VCaP (cell line): ENCODE results near the gene SEMA4G.

ENCODE experiments used
- H3K27ac ChIP-seq: fragments of 450-650 bp; 2 replicates; pipeline ENCODE4 v1.5.1; 2017
- TF ChIP-seq, protein P1 (sequence below): fragments of 450-650 bp; conservative IDR thresholded peaks from 2 replicates; pipeline ENCODE4 v1.5.1; 2017; ENCODE audit warnings: mild to moderate bottlenecking, moderate library complexity

The SEMA4G gene

GRCh38 chr10:100993986-100994708, 24.8 kb downstream of the SEMA4G start:
- TF ChIP-seq, protein P1, sequence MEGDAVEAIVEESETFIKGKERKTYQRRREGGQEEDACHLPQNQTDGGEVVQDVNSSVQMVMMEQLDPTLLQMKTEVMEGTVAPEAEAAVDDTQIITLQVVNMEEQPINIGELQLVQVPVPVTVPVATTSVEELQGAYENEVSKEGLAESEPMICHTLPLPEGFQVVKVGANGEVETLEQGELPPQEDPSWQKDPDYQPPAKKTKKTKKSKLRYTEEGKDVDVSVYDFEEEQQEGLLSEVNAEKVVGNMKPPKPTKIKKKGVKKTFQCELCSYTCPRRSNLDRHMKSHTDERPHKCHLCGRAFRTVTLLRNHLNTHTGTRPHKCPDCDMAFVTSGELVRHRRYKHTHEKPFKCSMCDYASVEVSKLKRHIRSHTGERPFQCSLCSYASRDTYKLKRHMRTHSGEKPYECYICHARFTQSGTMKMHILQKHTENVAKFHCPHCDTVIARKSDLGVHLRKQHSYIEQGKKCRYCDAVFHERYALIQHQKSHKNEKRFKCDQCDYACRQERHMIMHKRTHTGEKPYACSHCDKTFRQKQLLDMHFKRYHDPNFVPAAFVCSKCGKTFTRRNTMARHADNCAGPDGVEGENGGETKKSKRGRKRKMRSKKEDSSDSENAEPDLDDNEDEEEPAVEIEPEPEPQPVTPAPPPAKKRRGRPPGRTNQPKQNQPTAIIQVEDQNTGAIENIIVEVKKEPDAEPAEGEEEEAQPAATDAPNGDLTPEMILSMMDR = peak; percentile 77

DNA sequence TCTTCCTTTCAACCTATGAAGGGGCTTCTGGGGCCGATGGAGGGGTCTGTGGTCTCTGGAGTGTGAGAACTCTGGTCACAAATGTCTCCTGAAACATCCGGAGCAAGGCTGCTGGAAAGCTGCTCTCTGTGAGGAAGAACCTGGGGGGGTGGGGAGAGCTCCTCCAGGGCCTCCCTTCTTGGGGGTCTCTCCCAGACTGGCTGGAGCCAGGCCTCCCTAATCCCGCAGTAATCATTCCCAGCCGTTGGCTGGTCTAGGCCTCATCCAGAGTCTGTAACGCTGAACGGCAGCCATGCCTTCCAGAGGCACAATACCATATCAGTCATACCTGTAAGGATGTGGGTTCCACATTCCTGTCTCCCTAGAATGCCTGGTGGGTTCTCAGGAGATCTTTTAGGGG, 25.9 kb downstream of the SEMA4G start:
- TF ChIP-seq, protein P1 = no peak
- H3K27ac ChIP-seq = no peak overlapping the region

More at GRCh38 chr10:100993986-100994708, 24.8 kb downstream of the SEMA4G start:
- peak overlapping the region; percentile 19 for H3K27ac ChIP-seq

GRCh38 chr10:100996678-100997359, 27.5 kb downstream of the SEMA4G start:
- TF ChIP-seq, protein P1 = no peak
- H3K27ac ChIP-seq = peak overlapping the region; percentile 94

- TF ChIP-seq, protein P1 = peak; percentile 91
- H3K27ac ChIP-seq = peak overlapping the region; percentile 94
Observed at GRCh38 chr10:100997360-100998182, 28.3 kb downstream of the SEMA4G start.

DNA sequence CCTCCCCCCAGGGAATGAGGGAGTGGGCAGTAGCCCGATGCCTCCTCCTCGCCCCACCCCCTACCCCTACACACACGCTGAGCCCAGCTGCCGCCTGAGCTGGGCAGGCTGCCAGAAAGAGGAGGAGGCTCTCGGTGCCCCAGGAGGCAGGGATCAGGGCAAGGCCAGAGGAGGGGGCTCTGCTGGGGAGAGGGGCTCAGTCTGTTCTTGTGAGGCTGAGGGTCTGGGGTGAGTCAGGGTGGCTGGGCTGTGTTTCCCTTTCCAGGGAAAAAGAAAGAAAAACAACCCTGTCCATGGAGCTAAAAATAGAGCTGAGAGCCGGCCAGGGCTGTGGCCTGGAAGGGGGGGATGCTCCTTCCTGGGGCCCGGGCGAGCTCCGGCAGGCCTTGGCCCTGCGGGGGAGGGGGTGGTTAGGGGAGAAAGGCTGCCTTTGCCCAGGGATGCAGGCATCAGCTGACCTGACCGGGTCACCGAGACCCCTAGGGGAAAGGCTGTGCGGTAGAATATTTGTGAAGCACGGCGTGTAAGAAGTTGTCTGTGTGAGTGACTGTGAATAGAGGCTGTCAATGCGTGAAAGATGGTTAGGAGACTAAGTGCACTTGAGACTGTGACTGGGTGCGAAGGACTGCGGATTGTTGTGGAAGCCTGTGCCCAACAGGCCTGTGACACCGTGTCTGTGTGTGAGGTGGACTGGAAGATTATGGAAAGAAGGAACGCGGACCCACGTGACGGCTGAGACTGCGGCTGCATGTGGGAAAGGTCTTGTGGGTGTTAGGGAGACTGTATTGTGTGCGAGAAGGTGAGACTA, 29.1 kb downstream of the SEMA4G start:
- TF ChIP-seq, protein P1 = no peak
- peak overlapping the region; percentile 94 for H3K27ac ChIP-seq

DNA sequence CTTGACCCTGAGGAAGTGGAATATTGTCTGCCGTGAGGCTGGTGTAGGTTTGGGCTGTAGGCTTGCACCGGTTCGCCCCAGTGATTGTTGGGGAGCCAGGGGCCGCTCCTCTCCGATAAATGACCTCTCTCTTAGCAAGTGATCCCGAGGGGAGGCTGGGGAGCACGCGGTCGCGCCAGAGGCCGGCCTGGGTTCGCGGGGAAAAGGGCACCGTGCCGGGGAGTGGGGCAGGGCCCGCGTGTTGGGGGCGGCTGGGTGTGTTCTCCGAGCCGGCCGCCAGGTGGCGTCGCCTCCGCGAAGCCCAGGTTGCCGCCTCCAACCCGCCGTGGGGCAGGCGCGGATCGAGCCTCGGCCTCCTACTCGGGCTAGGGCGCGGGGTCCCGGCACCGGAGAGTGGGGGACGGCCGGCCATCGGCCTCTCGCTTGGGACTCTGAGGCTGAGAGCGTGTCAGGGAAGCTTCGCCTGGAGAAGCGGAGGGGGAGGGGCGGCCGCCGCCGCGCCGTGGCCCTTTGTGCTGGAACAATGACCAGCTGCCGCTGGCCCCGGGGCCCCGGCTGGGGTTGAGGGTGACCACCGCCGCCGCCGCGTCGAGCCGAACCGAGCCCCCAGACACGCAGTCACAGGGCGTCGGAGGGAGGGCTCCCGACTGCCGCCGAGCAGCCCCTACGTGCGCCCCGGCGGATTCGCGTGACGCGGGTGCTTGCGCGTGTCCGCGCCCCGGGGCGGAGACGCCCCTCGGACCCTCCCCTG, 29.9 kb downstream of the SEMA4G start:
- peak overlapping the region; percentile 94 for H3K27ac ChIP-seq
- TF ChIP-seq, protein P1 = peak; percentile 94
